GM12892 (cell line): ENCODE results near the gene MUTYH.

Source experiments
- POLR2A ChIP-seq: IDR thresholded peaks from 2 replicates; pipeline ENCODE4 v1.6.1; 2011; ENCODE audit warnings: low read depth, low read length, control low read depth
- POLR2AphosphoS5 ChIP-seq: IDR thresholded peaks from 2 replicates; pipeline ENCODE4 v1.6.1; 2011; ENCODE audit warnings: low read depth, low read length, control low read depth
- TAF1 ChIP-seq: IDR thresholded peaks from 2 replicates; pipeline ENCODE4 v1.6.1; 2011; ENCODE audit warnings: low read depth, mild to moderate bottlenecking, control low read depth, low read length, borderline replicate concordance

DNA sequence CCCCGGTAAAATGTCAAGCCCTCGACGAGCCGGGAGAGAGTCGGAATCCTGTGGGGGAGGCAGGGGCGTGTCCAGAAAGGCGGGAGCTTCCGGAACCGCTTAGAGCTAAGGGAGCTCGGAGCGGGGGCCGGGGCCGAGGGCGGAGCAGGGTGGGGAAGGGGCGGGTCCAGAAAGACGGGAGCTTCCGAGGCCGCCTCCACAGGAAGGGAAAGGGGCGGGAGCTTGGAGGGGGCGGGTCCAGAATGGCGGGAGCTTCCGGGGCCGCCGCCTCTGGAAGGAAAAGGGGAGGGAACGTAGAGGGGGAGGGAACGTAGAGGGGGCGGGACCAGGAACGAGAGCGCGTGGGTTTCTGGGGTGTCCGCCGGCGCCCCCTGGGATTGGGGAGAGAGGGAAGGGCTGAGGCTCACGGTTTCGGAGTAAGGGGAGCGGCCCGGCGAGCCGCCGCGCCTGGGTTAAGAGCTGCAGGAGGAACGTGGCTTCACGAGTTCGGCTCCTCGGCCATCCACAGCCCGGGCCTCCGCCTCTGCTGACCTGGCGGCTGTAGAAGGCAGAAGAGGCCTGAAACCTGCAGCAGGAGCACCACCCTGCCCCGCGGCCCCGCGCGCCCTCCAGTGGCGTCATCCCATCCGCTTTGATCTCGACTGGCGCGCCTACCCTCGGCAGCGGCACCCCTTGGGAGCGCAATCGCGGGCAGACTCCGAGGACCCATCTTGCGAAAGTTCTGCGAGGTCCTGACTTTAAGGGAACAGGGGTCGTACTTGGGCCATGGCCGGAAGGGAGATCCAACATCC is 36.5 kb downstream of the MUTYH start:
- 0 out of 2 replicates have a peak, but pooled peaks have one; percentile 28 for TF ChIP-seq TAF1
- TF ChIP-seq POLR2A: peak; percentile 84
- TF ChIP-seq POLR2AphosphoS5: peak; percentile 80
